Measurements from ENCODE around the gene TMEM163. TPM values are rescaled to one million over a fixed set of nuclear protein-coding genes. Genes with fewer than 3 reads are reported as not detected.

The TMEM163 gene
- total RNA-seq, 2 donors from 2014 or later = 0.55 to 23.1 TPM

GRCh38 chr2:134714228-134714627 is 4.6 kb downstream of the TMEM163 start:
- Histone ChIP-seq H3K9me3 (no peaks in the 10 kb centered on the region), H3K27me3 (replicated peaks; ENCODE audit: insufficient read depth) (peaks cover 7% of the 10 kb centered on the region), H3K36me3 (no peaks in the 10 kb centered on the region), H3K4me1 (replicated peaks) (peaks cover 5% of the 10 kb centered on the region), H3K4me3 (no peak overlapping the region), H3K27ac (no peak overlapping the region)
- no peak for DNase-seq (ENCODE audit: low spot score)
- 95% methylated on average over 2 of the region's 2 CpGs for WGBS
- intact Hi-C loops (cut with DNase I) = no loop called here
- no peak for TF ChIP-seq POLR2A (IDR thresholded peaks at IDR 0.05)
- no peak for TF ChIP-seq POLR2AphosphoS5 (IDR thresholded peaks at IDR 0.05)
- no peak for TF ChIP-seq CTCF (IDR thresholded peaks at IDR 0.05)

GRCh38 chr2:134713606-134714005 is 5.2 kb downstream of the TMEM163 start:
- Histone ChIP-seq H3K36me3 (no peaks in the 10 kb centered on the region), H3K4me3 (no peak overlapping the region), H3K27me3 (replicated peaks; ENCODE audit: insufficient read depth) (peaks cover 7% of the 10 kb centered on the region), H3K4me1 (replicated peaks) (peaks cover 5% of the 10 kb centered on the region), H3K27ac (no peak overlapping the region), H3K9me3 (no peaks in the 10 kb centered on the region)
- 86% methylated on average over 1 of the region's 1 CpG for WGBS
- DNase-seq (ENCODE audit: low spot score) = no peak
- intact Hi-C loops (cut with DNase I) = no loop called here
- TF ChIP-seq POLR2AphosphoS5 (IDR thresholded peaks at IDR 0.05) (no peak), POLR2A (IDR thresholded peaks at IDR 0.05) (no peak), CTCF (IDR thresholded peaks at IDR 0.05) (no peak)

- Histone ChIP-seq H3K36me3 (no peaks in the 10 kb centered on the region), H3K9me3 (no peaks in the 10 kb centered on the region), H3K27ac (no peak overlapping the region), H3K4me1 (replicated peaks) (peaks cover 3% of the 10 kb centered on the region), H3K27me3 (replicated peaks; ENCODE audit: insufficient read depth) (peaks cover 7% of the 10 kb centered on the region), H3K4me3 (no peak overlapping the region)
- DNase-seq (ENCODE audit: low spot score) = no peak
- WGBS = 85% methylated on average over 11 of the region's 11 CpGs
- intact Hi-C loops (cut with DNase I) = no loop called here
- TF ChIP-seq POLR2A (IDR thresholded peaks at IDR 0.05) (no peak), POLR2AphosphoS5 (IDR thresholded peaks at IDR 0.05) (no peak), CTCF (IDR thresholded peaks at IDR 0.05) (no peak)
Observed at GRCh38 chr2:134713176-134713575, 5.6 kb downstream of the TMEM163 start.

GRCh38 chr2:134712736-134713135 is 6.1 kb downstream of the TMEM163 start:
- TF ChIP-seq CTCF (IDR thresholded peaks at IDR 0.05) (no peak), POLR2A (IDR thresholded peaks at IDR 0.05) (no peak), POLR2AphosphoS5 (IDR thresholded peaks at IDR 0.05) (no peak)
- H3K4me1 ChIP-seq (replicated peaks) = no peaks in the 10 kb centered on the region
- no peaks in the 10 kb centered on the region for H3K9me3 ChIP-seq
- intact Hi-C loops (cut with DNase I) = no loop called here
- no peak for DNase-seq (ENCODE audit: low spot score)
- peaks cover 7% of the 10 kb centered on the region for H3K27me3 ChIP-seq (replicated peaks; ENCODE audit: insufficient read depth)
- H3K36me3 ChIP-seq = no peaks in the 10 kb centered on the region
- H3K4me3 ChIP-seq = no peak overlapping the region
- no peak overlapping the region for H3K27ac ChIP-seq
- 87% methylated on average over 4 of the region's 4 CpGs for WGBS

- Histone ChIP-seq H3K9me3 (no peaks in the 10 kb centered on the region), H3K27ac (no peak overlapping the region), H3K36me3 (no peaks in the 10 kb centered on the region), H3K4me3 (no peak overlapping the region), H3K4me1 (replicated peaks) (no peaks in the 10 kb centered on the region), H3K27me3 (replicated peaks; ENCODE audit: insufficient read depth) (peaks cover 7% of the 10 kb centered on the region)
- no peak for DNase-seq (ENCODE audit: low spot score)
- intact Hi-C loops (cut with DNase I) = no loop called here
- 22% methylated on average over 3 of the region's 3 CpGs for WGBS
- TF ChIP-seq POLR2A (IDR thresholded peaks at IDR 0.05) (no peak), CTCF (IDR thresholded peaks at IDR 0.05) (no peak), POLR2AphosphoS5 (IDR thresholded peaks at IDR 0.05) (no peak)
Observed at GRCh38 chr2:134712299-134712698, 6.5 kb downstream of the TMEM163 start.
